Measurements from ENCODE around the gene SMC6. TPM values are rescaled to one million over a fixed set of nuclear protein-coding genes. Genes with fewer than 3 reads are reported as not detected.

Gene SMC6
- total RNA-seq, 4 donors from 2014 or later: 15.4 to 30.0 (median 19.0) TPM

- Histone ChIP-seq H3K36me3 (peaks cover 0 to 21% of the 10 kb centered on the region in 2 donors), H3K4me3 (replicated peaks in 1 of 3) (no peak overlapping the region), H3K4me1 (no peaks in the 10 kb centered on the region), H3K27me3 (no peaks in the 10 kb centered on the region), H3K27ac (no peak overlapping the region), H3K9me3 (no peaks in the 10 kb centered on the region)
- WGBS, 2 donors: 84 to 91% methylated on average over 5 of the region's 5 CpGs
- intact Hi-C loops (cut with DNase I): no loop called here
- TF ChIP-seq CTCF (IDR thresholded peaks at IDR 0.05): no peak
- TF ChIP-seq POLR2A (IDR thresholded peaks at IDR 0.05): no peak
- DNase-seq: no peak
These were observed 34.9 kb downstream of the SMC6 start for GRCh38 chr2:17718689-17719088.

- Histone ChIP-seq H3K27me3 (no peaks in the 10 kb centered on the region), H3K9me3 (no peaks in the 10 kb centered on the region), H3K36me3 (peaks cover 0 to 25% of the 10 kb centered on the region in 2 donors), H3K4me3 (replicated peaks in 1 of 3) (no peak overlapping the region), H3K4me1 (no peaks in the 10 kb centered on the region), H3K27ac (no peak overlapping the region)
- WGBS, 2 donors: 95 to 97% methylated on average over 4 of the region's 4 CpGs
- TF ChIP-seq CTCF (IDR thresholded peaks at IDR 0.05): no peak
- TF ChIP-seq POLR2A (IDR thresholded peaks at IDR 0.05): no peak
- intact Hi-C loops (cut with DNase I): no loop called here
- no peak for DNase-seq
These were observed 35.9 kb downstream of the SMC6 start for GRCh38 chr2:17717666-17718065.

- TF ChIP-seq CTCF (IDR thresholded peaks at IDR 0.05) (no peak), POLR2A (IDR thresholded peaks at IDR 0.05) (no peak)
- intact Hi-C loops (cut with DNase I): no loop called here
- H3K36me3 ChIP-seq: peaks cover 13 to 20% of the 10 kb centered on the region in 2 donors
- H3K4me1 ChIP-seq: no peaks in the 10 kb centered on the region
- no peak overlapping the region for H3K27ac ChIP-seq
- no peak for DNase-seq
- H3K27me3 ChIP-seq: no peaks in the 10 kb centered on the region
- WGBS, 2 donors: 95 to 100% methylated on average over 1 of the region's 1 CpG
- H3K9me3 ChIP-seq: no peaks in the 10 kb centered on the region
- H3K4me3 ChIP-seq (replicated peaks in 1 of 3): no peak overlapping the region
These were observed 40.3 kb downstream of the SMC6 start for GRCh38 chr2:17713291-17713690.

- 89 to 92% methylated on average over 9 of the region's 9 CpGs for WGBS, 2 donors
- TF ChIP-seq CTCF (IDR thresholded peaks at IDR 0.05) (no peak), POLR2A (IDR thresholded peaks at IDR 0.05) (no peak)
- Histone ChIP-seq H3K27me3 (no peaks in the 10 kb centered on the region), H3K4me3 (replicated peaks in 1 of 3) (no peak overlapping the region), H3K9me3 (no peaks in the 10 kb centered on the region), H3K4me1 (no peaks in the 10 kb centered on the region), H3K36me3 (peaks cover 13% of the 10 kb centered on the region in 2 donors), H3K27ac (no peak overlapping the region)
- DNase-seq: no peak
- intact Hi-C loops (cut with DNase I): no loop called here
These were observed 42.9 kb downstream of the SMC6 start for GRCh38 chr2:17710547-17711248.

- DNase-seq: no peak
- Histone ChIP-seq H3K9me3 (no peaks in the 10 kb centered on the region), H3K4me1 (no peaks in the 10 kb centered on the region), H3K27ac (no peak overlapping the region), H3K4me3 (replicated peaks in 1 of 3) (no peak overlapping the region), H3K36me3 (peaks cover 13% of the 10 kb centered on the region in 2 donors), H3K27me3 (no peaks in the 10 kb centered on the region)
- 85 to 89% methylated on average over 2 of the region's 2 CpGs for whole genome bisulfite sequencing, 2 donors
- intact Hi-C loops (cut with DNase I): no loop called here
- TF ChIP-seq POLR2A (IDR thresholded peaks at IDR 0.05): no peak
These were observed 43.7 kb downstream of the SMC6 start for GRCh38 chr2:17709897-17710296.

Measured in thyroid gland (tissue), 4 donors.